Smooth muscle cell (in vitro differentiated cells): Measurements from ENCODE around the gene NLGN2. TPM values are rescaled to one million over a fixed set of nuclear protein-coding genes. Genes with fewer than 3 reads are reported as not detected.
A peak's percentile ranks its signal among the peaks of the same experiment; 100 is the strongest.

Experiments
- DNase-seq: peaks from one replicate; lab custom pipeline; 2025; ENCODE audit not compliant: unreplicated experiment; lab: John Stamatoyannopoulos, UW
- H2AFZ ChIP-seq: fragments of 200-600 bp; sonication (generic); 2 replicates; pipeline ENCODE4 v1.6.0; 2016; ENCODE audit warnings: antibody characterized with exemption, low read depth, mild to moderate bottlenecking
- H3F3A ChIP-seq: fragments of 200-600 bp; sonication (generic); 2 replicates; pipeline ENCODE4 v1.6.0; 2017; ENCODE audit warnings: antibody characterized with exemption, low read depth
- H3K27ac ChIP-seq: fragments of 200-600 bp; sonication (generic); 2 replicates; pipeline ENCODE4 v1.5.1; 2016; ENCODE audit warnings: low read depth, mild to moderate bottlenecking
- H3K27me3 ChIP-seq: fragments of 200-600 bp; sonication (generic); 2 replicates; pipeline ENCODE4 v1.6.1; 2016; ENCODE audit warnings: low read depth, mild to moderate bottlenecking
- H3K36me3 ChIP-seq: fragments of 200-600 bp; sonication (generic); 2 replicates; pipeline ENCODE4 v1.5.1; 2016; ENCODE audit warnings: low read depth
- H3K4me1 ChIP-seq: fragments of 200-600 bp; sonication (generic); 2 replicates; pipeline ENCODE4 v1.5.1; 2016; ENCODE audit warnings: low read depth
- H3K4me2 ChIP-seq: fragments of 200-600 bp; sonication (generic); 2 replicates; pipeline ENCODE4 v1.6.0; 2016; ENCODE audit warnings: mild to moderate bottlenecking
- H3K4me3 ChIP-seq: fragments of 200-600 bp; sonication (generic); 2 replicates; pipeline ENCODE4 v1.5.1; 2016; ENCODE audit warnings: mild to moderate bottlenecking
- H3K79me2 ChIP-seq: fragments of 200-600 bp; sonication (generic); 2 replicates; pipeline ENCODE4 v1.6.0; 2016; ENCODE audit warnings: low read depth, mild to moderate bottlenecking
- H3K9ac ChIP-seq: fragments of 200-600 bp; sonication (generic); 2 replicates; pipeline ENCODE4 v1.6.0; 2016; ENCODE audit warnings: low read depth
- H3K9me3 ChIP-seq: fragments of 200-600 bp; sonication (generic); replicated peaks from 2 replicates; pipeline ENCODE4 v1.5.1; 2016; ENCODE audit warnings: low read depth
- H4K20me1 ChIP-seq: fragments of 200-600 bp; sonication (generic); 2 replicates; pipeline ENCODE4 v1.6.0; 2016; ENCODE audit warnings: low read depth
- WGBS: methylation state at CpG from one replicate; pipeline ENCODE4 v1.1.7; 2016; ENCODE audit warnings: low lambda C conversion rate; 5-methylcytosine and 5-hydroxymethylcytosine counted together
- polyA plus RNA-seq: library from polyadenylated mRNA; unstranded; fragments of >200 nt; fragmentation: Nextera tagmentation; extraction: Ambion mirVana; gene quantifications from 2 replicates; pipeline ENCODE4 v1.2.1, GENCODE V29; 2016
- total RNA-seq: library from RNA; depleted of rRNA; stranded (reverse); fragments of >200 nt; gene quantifications from 2 replicates; pipeline ENCODE4 v1.2.3, GENCODE V29; 2014
- TF ChIP-seq, protein P1 (sequence below): fragments of 200-600 bp; sonication (generic); IDR thresholded peaks from 2 replicates; pipeline ENCODE4 v1.5.1; 2017; ENCODE audit warnings: borderline replicate concordance, mild to moderate bottlenecking, antibody characterized with exemption; ENCODE audit not compliant: insufficient read depth, poor library complexity, severe bottlenecking

The NLGN2 gene
- total and polyA plus RNA-seq, 2 experiments from 2014 or later: 10.8 to 20.9 TPM

DNA sequence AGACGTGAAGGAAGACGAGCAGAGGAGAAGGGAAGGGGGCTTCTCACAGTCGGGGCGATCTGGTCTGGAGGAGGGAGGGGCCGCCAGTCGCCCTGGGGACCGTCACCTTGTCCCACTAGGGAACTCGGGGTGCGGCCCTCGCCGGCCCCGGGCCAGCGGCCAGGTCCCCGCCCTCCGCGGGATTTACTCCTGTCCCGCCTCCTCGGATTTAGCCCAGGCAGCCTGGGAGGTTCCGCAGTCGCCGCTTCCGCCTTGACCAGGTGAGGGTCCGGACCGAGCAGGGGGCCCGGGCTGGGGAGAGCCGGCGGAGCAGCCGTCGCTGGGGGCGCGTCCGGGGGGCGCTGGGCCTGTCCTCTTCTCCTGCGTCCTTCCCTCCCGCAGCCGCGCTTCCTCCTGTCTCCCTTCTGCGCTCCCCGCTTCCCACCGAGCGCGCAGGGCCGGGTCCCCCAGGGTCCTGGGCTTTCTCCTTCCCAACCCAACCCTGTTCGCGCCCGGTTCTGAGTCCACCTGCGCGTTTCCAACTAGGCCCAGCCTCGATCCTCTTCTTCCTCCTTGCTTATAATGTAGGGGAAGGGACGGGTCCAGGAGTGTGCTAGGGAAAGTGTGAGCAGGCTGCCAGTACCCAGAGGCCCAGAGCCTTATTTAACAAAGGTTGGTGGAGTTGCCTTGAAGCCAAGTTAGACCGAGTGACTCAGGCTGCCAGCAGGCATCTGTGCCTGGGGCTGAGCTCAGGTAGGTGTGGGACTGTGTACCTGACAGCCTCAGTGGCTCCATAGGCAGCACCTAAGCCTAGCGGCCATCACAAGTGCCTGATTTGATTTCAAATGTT is 26.6 kb upstream of the NLGN2 start, which contains the start of gene TNK1:
Gene TNK1 (plus strand): TSS at position 235 of the 829 bp plus-strand sequence. CDS start 1,838 bp downstream, outside the sequence.
- WGBS: 8% methylated on average over 30 of the region's 52 CpGs
- H2AFZ ChIP-seq: peak within 1 kb of the TSS; percentile 51

DNA sequence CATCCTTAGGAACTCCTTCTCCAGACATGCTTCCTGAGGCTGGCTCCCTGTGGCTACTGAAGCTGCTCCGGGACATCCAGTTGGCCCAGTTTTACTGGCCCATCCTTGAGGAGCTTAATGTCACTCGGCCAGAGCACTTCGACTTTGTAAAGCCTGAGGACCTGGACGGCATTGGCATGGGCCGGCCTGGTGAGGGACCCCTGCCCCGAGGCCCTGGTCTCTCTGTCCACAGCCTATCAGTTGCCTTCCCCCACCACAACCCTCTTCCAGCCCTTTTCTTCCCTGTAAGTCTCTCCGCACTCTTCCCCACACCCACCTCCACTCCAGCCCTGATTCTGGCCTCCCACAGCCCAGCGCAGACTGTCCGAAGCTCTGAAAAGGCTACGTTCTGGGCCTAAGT is 24.7 kb upstream of the NLGN2 start:
- no peaks in the 10 kb centered on the region for H3K36me3 ChIP-seq
- no peak overlapping the region for H3K9ac ChIP-seq
- no peaks in the 10 kb centered on the region for H3K79me2 ChIP-seq
- peaks cover 6% of the 10 kb centered on the region for H3F3A ChIP-seq
- peaks cover 22% of the 10 kb centered on the region for H3K27me3 ChIP-seq
- H3K27ac ChIP-seq: no peak overlapping the region
- no peak overlapping the region for H3K4me3 ChIP-seq
- H3K9me3 ChIP-seq: no peaks in the 10 kb centered on the region
- TF ChIP-seq, protein P1, sequence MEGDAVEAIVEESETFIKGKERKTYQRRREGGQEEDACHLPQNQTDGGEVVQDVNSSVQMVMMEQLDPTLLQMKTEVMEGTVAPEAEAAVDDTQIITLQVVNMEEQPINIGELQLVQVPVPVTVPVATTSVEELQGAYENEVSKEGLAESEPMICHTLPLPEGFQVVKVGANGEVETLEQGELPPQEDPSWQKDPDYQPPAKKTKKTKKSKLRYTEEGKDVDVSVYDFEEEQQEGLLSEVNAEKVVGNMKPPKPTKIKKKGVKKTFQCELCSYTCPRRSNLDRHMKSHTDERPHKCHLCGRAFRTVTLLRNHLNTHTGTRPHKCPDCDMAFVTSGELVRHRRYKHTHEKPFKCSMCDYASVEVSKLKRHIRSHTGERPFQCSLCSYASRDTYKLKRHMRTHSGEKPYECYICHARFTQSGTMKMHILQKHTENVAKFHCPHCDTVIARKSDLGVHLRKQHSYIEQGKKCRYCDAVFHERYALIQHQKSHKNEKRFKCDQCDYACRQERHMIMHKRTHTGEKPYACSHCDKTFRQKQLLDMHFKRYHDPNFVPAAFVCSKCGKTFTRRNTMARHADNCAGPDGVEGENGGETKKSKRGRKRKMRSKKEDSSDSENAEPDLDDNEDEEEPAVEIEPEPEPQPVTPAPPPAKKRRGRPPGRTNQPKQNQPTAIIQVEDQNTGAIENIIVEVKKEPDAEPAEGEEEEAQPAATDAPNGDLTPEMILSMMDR: no peak
- H2AFZ ChIP-seq: no peak overlapping the region
- DNase-seq: no peak
- no peak overlapping the region for H3K4me2 ChIP-seq
- WGBS: 89% methylated on average over 10 of the region's 10 CpGs
- no peaks in the 10 kb centered on the region for H4K20me1 ChIP-seq
- H3K4me1 ChIP-seq: peaks cover 19% of the 10 kb centered on the region

More for the DNA sequence above, 26.6 kb upstream of the NLGN2 start, which contains the start of gene TNK1:
- peak within 1 kb of the TSS; percentile 62 for H3K9ac ChIP-seq
- peaks cover 19% of the 10 kb centered on the region for H3K4me1 ChIP-seq
- no peaks in the 10 kb centered on the region for H3K79me2 ChIP-seq
- no peak within 1 kb of the TSS for H3K27ac ChIP-seq
- DNase-seq: no peak
- TF ChIP-seq, protein P1: no peak
- H3K4me2 ChIP-seq: peak within 1 kb of the TSS; percentile 95
- peaks cover 6% of the 10 kb centered on the region for H3F3A ChIP-seq
- H3K36me3 ChIP-seq: no peaks in the 10 kb centered on the region
- H3K27me3 ChIP-seq: peaks cover 22% of the 10 kb centered on the region
- no peaks in the 10 kb centered on the region for H3K9me3 ChIP-seq
- H3K4me3 ChIP-seq: peak within 1 kb of the TSS; percentile 65
- no peaks in the 10 kb centered on the region for H4K20me1 ChIP-seq

DNA sequence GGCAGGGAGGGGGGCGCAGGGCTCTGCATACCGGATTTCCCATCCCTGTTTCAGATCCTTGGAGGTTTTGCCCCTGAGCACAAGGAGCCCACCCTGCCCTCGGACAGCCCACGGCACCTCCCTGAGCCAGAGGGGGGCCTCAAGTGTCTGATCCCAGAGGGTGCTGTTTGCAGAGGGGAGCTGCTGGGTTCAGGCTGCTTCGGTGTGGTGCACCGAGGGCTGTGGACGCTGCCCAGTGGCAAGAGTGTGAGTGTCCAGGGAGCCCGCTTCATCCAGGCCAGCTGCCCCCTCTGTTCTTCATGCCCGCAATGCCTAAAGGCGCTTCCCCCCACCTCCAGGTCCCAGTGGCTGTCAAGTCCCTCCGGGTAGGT is 24.3 kb upstream of the NLGN2 start:
- WGBS: 87% methylated on average over 11 of the region's 11 CpGs
- H3K36me3 ChIP-seq: no peaks in the 10 kb centered on the region
- no peak for DNase-seq
- H3K9me3 ChIP-seq: no peaks in the 10 kb centered on the region
- no peak overlapping the region for H3K4me3 ChIP-seq
- no peak overlapping the region for H2AFZ ChIP-seq
- H3K27me3 ChIP-seq: peaks cover 22% of the 10 kb centered on the region
- TF ChIP-seq, protein P1: no peak
- H3K27ac ChIP-seq: no peak overlapping the region
- H3F3A ChIP-seq: peaks cover 6% of the 10 kb centered on the region
- H3K79me2 ChIP-seq: no peaks in the 10 kb centered on the region
- H3K4me1 ChIP-seq: peaks cover 19% of the 10 kb centered on the region
- H3K4me2 ChIP-seq: peak overlapping the region; percentile 85
- no peaks in the 10 kb centered on the region for H4K20me1 ChIP-seq
- H3K9ac ChIP-seq: no peak overlapping the region
